Stimulated activated CD4-positive, alpha-beta T cell treated with anti-CD3 and anti-CD28 coated beads, Interleukin-2, amount 100 ng/mL, for 4 hours (primary cell): ENCODE results near the gene TAPT1.
"Not testable (repeated sequence)": the region's sequence is repeated elsewhere in the genome, so short reads cannot be mapped to it uniquely, and the experiment has no call there.

ENCODE experiments used
- DNase-seq: peaks from one replicate; pipeline ENCODE4 v3.0.0-alpha.2; 2020; ENCODE audit warnings: low read depth

Gene TAPT1

DNA sequence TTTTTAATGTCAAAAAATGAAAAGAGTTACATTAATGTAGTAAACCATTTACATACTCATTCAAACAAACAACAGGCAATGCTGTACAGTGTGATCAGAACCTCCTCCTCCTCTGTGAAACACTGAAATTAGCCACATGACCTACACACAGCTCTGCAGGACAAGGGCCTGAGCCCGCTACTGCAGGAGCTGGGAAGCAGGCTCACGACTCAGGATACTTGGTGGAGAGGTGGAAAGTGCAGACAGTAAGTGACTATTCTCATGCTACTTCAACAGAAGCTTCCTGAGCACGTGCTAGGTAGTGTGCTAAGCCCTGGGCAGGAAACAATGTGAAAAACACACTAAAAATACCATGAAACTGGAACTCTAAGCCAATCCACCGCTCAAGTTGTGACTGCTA lies 56.8 kb downstream of the TAPT1 start:
- no peak for DNase-seq

DNA sequence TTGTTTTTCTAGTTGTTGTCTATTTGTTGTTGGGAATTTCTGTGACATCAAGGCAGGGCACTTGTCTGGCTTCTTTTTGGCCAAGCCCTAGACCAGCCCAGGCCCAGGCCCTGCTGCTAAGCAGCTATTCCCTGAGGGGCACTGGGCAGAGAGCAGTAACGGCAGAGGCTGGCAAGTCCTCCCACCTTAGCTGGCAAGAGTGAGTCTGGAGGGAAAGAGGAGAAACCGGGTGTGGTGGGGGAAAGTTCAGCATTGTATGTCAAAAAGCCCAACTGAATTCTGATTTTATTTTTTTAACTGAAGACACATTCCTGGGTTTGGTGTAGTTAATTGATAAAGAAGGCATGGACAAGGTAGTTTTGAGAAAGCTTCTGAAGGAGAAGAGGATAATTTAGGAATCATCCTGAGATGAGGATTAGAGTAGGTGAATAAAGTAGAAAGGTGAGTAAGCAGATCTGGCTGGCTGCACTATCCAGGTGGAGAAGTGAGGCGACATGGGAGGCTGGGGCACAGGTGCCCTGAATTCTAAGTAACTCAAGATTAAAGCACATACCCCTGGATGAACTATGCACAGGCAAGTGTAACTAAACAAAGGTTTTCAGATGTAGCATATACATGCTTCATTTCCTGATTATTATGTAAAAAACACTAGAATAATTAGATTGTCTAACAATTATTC lies 57.4 kb downstream of the TAPT1 start:
- DNase-seq: no peak

GRCh38 chr4:16168144-16168543 lies 58.1 kb downstream of the TAPT1 start:
- no peak for DNase-seq

GRCh38 chr4:16165931-16166330 lies 60.3 kb downstream of the TAPT1 start:
- DNase-seq: no peak

- no peak for DNase-seq
These were observed 63.4 kb downstream of the TAPT1 start for GRCh38 chr4:16162891-16163290.

DNA sequence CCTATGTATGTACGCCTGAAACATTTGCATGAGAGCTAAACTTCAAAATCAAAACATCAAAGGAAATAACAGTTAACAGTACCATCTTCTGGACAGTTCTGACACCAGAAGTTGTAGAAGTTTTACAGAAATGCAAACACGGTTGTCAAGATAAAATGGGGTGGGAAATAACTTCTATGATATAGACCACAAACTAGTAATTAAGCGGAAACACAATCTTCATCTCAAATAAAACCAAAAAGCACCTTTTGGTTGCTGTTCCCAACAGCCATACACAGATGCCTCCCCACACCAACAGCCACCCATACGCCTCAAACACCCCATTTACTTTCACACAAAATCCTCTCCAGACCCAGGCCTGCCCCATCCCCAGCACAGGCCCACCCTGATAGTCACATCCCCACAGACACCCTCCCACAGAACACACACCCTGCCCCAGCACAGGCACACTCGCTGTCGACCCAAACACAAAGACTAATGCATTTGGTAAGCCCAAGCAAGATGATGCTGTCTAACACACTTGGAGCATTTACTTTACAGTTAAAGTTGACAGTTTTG lies 64.3 kb downstream of the TAPT1 start:
- DNase-seq: no peak

GRCh38 chr4:16160457-16160856 lies 65.8 kb downstream of the TAPT1 start:
- no peak for DNase-seq

- DNase-seq: no peak
These were observed 67.0 kb downstream of the TAPT1 start for GRCh38 chr4:16159286-16159685.

DNA sequence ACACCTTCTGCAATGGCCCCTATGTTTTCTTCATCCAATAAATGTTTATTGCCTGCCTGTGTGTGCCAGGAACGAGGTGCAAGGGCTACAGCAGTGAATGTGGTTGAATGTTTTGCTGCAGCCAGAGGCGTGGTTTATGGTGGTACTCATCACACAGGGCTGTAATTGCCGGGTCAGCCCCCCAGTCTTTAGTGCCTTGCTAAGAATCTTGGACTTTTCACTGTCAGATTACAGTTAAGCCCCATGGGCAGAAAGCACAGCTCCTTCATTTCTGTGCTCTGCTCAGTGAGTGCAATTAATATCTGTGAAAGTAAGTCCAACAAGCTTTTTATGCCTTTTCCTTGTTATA lies 67.8 kb downstream of the TAPT1 start:
- DNase-seq: no peak

DNA sequence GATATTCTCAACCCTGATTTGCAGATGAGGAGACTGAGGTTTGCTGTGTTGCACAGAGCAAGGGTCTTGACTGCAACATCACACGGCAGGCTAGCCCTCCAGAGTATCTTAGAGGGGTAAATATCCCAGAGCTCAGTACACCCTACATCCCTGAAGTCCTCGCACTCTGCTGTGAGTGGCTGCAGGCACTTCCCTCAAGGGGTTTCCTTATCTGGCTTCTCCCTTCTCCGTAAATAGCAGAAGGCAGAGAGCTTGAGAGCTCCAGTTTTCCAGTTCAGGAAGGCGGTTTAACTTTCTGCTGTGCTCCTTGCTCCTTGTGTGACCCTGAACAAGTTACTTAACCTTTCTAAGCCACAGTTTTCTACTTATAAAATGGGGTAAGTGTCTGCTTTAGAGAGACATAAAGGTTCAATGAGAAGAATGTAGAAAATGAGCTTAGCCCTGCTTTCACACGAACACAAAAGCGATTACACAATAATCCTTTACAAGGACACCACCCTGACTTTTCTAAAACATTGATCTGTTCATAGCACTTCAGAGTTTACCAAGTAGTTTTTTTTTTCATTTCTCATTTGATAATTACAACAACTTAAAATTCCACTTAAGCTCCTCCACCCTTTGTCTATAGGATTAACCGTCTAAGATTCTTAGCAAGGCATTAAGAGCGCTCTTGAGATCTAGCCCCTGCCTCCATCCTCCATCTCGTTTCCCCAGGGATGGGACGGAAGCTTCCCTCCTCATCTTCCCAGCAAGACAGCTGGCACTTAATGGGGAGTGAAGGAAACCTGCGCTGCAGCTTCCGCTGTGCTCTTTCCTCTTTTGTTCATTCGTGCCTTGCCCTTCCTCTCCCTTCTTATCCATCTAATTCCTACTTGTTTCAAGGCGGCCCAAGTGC lies 68.4 kb downstream of the TAPT1 start:
- DNase-seq: no peak

GRCh38 chr4:16155528-16156169 lies 70.6 kb downstream of the TAPT1 start:
- no peak for DNase-seq

DNA sequence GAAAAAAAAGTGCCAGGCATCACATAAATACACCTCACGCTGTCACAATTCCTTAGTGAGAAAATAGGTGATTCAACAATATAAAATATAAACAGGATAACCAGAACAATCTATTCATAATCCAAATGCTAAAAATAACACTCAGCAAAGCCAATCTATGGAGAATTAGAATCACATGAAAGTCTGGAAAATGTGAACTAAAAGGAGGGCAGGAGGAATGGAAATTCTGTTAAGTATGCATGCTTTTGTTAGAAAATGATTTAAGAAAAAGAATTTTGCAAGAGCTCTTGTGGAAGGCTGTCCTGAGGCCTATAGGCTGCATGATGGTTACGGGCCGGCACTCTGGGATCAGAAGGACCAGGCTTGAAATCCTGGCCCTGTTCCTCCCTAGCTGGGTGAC lies 71.8 kb downstream of the TAPT1 start:
- no peak for DNase-seq

GRCh38 chr4:16150716-16151115 lies 75.6 kb downstream of the TAPT1 start:
- DNase-seq: no peak

GRCh38 chr4:16144913-16145312 lies 81.4 kb downstream of the TAPT1 start:
- not testable (repeated sequence) for DNase-seq

GRCh38 chr4:16142598-16143310 lies 83.5 kb downstream of the TAPT1 start:
- DNase-seq: no peak

- no peak for DNase-seq
These were observed 85.4 kb downstream of the TAPT1 start for GRCh38 chr4:16140879-16141249.

GRCh38 chr4:16140231-16140878 lies 85.9 kb downstream of the TAPT1 start:
- no peak for DNase-seq

- DNase-seq: no peak
These were observed 87.0 kb downstream of the TAPT1 start for GRCh38 chr4:16139066-16139945.

DNA sequence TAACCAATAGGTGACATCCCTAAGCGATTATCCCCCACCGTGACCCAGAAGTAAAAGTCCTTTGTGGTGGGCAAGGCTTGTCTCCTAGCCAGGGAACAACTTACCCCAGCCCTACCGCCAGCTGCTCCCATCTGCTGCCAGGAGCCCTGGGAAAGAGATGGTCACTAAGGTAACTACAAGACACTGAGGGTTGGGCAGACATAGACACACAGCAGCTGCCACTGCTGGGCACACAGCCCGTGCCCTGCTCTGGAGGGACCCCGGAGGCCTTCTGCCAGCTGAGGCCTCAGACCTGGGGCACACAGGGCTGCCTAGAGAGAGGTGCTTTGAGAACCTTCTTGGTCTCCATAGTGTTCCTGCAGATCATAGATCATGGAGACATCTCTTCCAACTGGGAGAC lies 89.4 kb downstream of the TAPT1 start:
- no peak for DNase-seq

DNA sequence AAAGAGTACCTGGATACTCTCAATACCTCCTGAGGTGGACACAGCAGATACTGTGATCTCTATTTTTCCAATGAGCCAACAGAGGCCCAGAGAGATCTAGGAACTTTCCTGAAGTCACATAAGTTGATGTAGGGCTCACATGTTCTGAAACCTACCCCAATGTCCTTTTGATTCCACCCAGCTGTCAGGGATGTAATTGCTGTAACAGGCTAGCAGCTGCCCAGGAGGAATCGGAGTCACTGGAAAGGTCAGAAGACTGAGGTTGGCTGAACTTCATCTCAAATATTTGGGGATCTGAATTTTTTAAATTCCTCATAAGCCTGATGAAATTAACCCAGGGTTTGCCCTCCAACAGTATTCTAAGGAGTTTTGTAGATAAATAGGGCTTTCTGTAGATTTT lies 90.0 kb downstream of the TAPT1 start:
- no peak for DNase-seq

- no peak for DNase-seq
These were observed 92.9 kb downstream of the TAPT1 start for GRCh38 chr4:16133406-16133805.
